ENCODE data around the gene SLC45A1. TPM values are rescaled to one million over a fixed set of nuclear protein-coding genes. Genes with fewer than 3 reads are reported as not detected.

The SLC45A1 gene
- total RNA-seq, 1 experiment from 2014 or later: 13.8 TPM

- no peak for ATAC-seq
- Histone ChIP-seq H4K20me1 (ENCODE audit: insufficient read depth) (no peaks in the 10 kb centered on the region), H3K9me2 (ENCODE audit: insufficient read depth) (no peaks in the 10 kb centered on the region), H3K9ac (ENCODE audit: low read length) (no peak overlapping the region), H3K9me3 (ENCODE audit: control insufficient read depth in 1 of 2, insufficient read depth in 1 of 2, low read depth in 1 of 2, low read length in 2 of 2) (no peaks in the 10 kb centered on the region), H3K36me3 (ENCODE audit: control insufficient read depth in 1 of 2, insufficient read depth in 2 of 2, low read length in 2 of 2) (peaks cover 0 to 7% of the 10 kb centered on the region in 2 experiments; a peak in 1 of 4 replicates), H3K4me2 (ENCODE audit: low read length) (no peak overlapping the region), H3K27me3 (ENCODE audit: insufficient read depth, low read length) (no peaks in the 10 kb centered on the region), H3K4me3 (replicated peaks in 1 of 2; ENCODE audit: low read depth in 1 of 2, low read length in 2 of 2) (no peak overlapping the region), H3K4me1 (ENCODE audit: control insufficient read depth in 1 of 2, insufficient read depth in 2 of 2, low read length in 2 of 2) (no peaks in the 10 kb centered on the region), H3K27ac (ENCODE audit: low read depth, low read length) (no peak overlapping the region), H2AFZ (ENCODE audit: low read depth, low read length, poor library complexity, severe bottlenecking) (no peak overlapping the region), H3K79me2 (ENCODE audit: insufficient read depth, low read length) (no peaks in the 10 kb centered on the region; the same call in none of the 2 replicates)
- no TSS peak for BruUV-seq (replicated peaks)
- ChIA-PET CTCF (interaction anchor here (0.6 kb wide), 1 partner anchor 457 kb away, joined by 3 read pairs; no protein-coding TSS in a partner anchor), POLR2A (no interaction called here), RAD21 (ENCODE audit: low non-redundant PET in 1 of 2, low total read pairs in 2 of 2, uncharacterized antibody in 2 of 2, unreplicated experiment in 2 of 2) (no interaction called here)
- intact Hi-C loops (cut with micrococcal nuclease): no loop called here
- TF ChIP-seq MAX (IDR thresholded peaks at IDR 0.05) (no peak), SIN3A (IDR thresholded peaks at IDR 0.05; ENCODE audit: low read depth) (no peak), ZBTB33 (IDR thresholded peaks at IDR 0.05; ENCODE audit: extremely low read depth, insufficient replicate concordance, low read length) (no peak), JUND (IDR thresholded peaks at IDR 0.05) (no peak), ZNF274 (IDR thresholded peaks at IDR 0.05; ENCODE audit: low read depth, low read length) (no peak), YY1 (IDR thresholded peaks at IDR 0.05; ENCODE audit: extremely low read depth, insufficient replicate concordance, low read depth, low read length) (no peak), FOSL1 (IDR thresholded peaks at IDR 0.05; ENCODE audit: low read depth) (no peak), EZH2phosphoT487 (IDR thresholded peaks at IDR 0.05; ENCODE audit: borderline replicate concordance) (no peak), EGR1 (IDR thresholded peaks at IDR 0.05; ENCODE audit: low read depth) (no peak), SP1 (IDR thresholded peaks at IDR 0.05; ENCODE audit: low read depth) (no peak), POLR2A (IDR thresholded peaks at IDR 0.05; ENCODE audit: borderline replicate concordance, extremely low read depth, insufficient read depth, insufficient read length) (no peak), ELF1 (IDR thresholded peaks at IDR 0.05; ENCODE audit: borderline replicate concordance, low read depth) (no peak), REST (IDR thresholded peaks at IDR 0.05; ENCODE audit: low read depth) (no peak), ATF3 (IDR thresholded peaks at IDR 0.05) (no peak)
- no peak for DNase-seq (ENCODE audit: low read depth, low spot score)
Observed at GRCh38 chr1:8365661-8366362, 47.9 kb downstream of the SLC45A1 start.

Measured in HCT116 (cell line).